Type B pancreatic cell (in vitro differentiated cells): ENCODE measurements around the gene GRB2. TPM values are rescaled to one million over a fixed set of nuclear protein-coding genes. Genes with fewer than 3 reads are reported as not detected.

Experiments used
- DNase-seq: peaks from one replicate; pipeline ENCODE4 v3.0.0; 2021; ENCODE audit warnings: mixed read lengths; ENCODE audit not compliant: unreplicated experiment; ENCODE audit errors: extremely low spot score
- H3K27ac Mint-ChIP-seq: 2 replicates; pipeline ENCODE4 v1.8.0; 2021; ENCODE audit warnings: mild to moderate bottlenecking, mixed read lengths
- H3K27me3 Mint-ChIP-seq: 2 replicates; pipeline ENCODE4 v1.8.0; 2021; ENCODE audit warnings: mixed read lengths
- H3K36me3 Mint-ChIP-seq: 2 replicates; pipeline ENCODE4 v1.8.0; 2021; ENCODE audit warnings: mixed read lengths
- H3K4me1 Mint-ChIP-seq: one replicate; pipeline ENCODE4 v1.8.0; 2021; ENCODE audit warnings: mixed read lengths; ENCODE audit not compliant: unreplicated experiment
- H3K4me3 Mint-ChIP-seq: 2 replicates; pipeline ENCODE4 v1.8.0; 2021; ENCODE audit warnings: mild to moderate bottlenecking, mixed read lengths
- H3K9me3 Mint-ChIP-seq: 2 replicates; pipeline ENCODE4 v1.8.0; 2021; ENCODE audit warnings: mixed read lengths
- microRNA-seq: library from miRNA; unstranded; fragments of <30 nt; microRNA quantifications from one replicate; pipeline ENCODE4, GENCODE V29; 2020
- total RNA-seq: library from RNA; stranded (reverse); gene quantifications from 2 replicates; pipeline ENCODE4 v1.2.1, GENCODE V29; 2021; ENCODE audit warnings: low replicate concordance
- TF ChIP-seq, protein P1 (sequence below): fragments of 200-600 bp; sonication (generic); conservative IDR thresholded peaks from 2 replicates; pipeline ENCODE4 v1.5.0; 2021; ENCODE audit warnings: antibody characterized with exemption, mild to moderate bottlenecking

Gene GRB2
- total RNA-seq, 1 donor from 2014 or later = 65.3 TPM

DNA sequence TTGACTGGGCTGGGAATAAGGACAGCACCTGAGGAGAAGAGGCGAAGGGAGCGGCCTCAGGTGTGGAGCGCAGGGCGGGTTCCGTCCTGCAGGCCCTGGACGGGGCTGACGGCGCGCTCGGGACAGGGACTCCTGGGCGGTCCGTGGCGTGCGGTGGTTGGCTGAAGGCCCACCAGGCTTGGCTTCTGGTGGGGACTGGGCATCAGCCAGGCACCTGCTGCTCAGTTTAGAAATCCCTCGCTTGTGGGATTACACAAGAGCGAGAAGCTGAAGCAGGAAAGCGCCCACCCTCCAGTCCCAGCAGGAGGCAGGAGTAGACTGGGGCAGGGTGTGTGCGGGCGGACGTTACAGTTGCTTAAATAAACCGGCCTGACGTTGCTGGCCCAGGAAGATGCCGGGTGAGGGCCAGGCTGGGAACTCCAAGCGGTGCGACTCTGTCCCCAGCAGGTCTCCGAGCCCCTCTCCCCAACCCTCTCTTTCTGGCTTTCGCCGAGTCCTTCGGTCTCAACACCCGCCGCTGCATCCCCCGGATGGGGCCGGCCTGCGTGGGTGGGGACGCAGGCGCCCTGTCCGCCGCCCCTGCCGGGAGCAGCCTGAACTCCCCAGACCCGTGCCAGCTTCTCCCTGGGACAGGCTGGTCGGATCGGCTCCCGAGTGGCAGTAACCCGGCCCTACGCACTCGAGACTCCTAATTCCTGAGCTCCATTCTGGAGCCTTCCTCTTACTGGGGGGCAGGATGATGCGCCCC is 135.1 kb downstream of the GRB2 start:
- peaks cover 3% of the 10 kb centered on the region for H3K27me3 Mint-ChIP-seq
- no peaks in the 10 kb centered on the region for H3K36me3 Mint-ChIP-seq
- peak overlapping the region; percentile 89 for H3K27ac Mint-ChIP-seq
- H3K9me3 Mint-ChIP-seq = no peaks in the 10 kb centered on the region
- peak overlapping the region; percentile 89 for H3K4me3 Mint-ChIP-seq
- TF ChIP-seq, protein P1, sequence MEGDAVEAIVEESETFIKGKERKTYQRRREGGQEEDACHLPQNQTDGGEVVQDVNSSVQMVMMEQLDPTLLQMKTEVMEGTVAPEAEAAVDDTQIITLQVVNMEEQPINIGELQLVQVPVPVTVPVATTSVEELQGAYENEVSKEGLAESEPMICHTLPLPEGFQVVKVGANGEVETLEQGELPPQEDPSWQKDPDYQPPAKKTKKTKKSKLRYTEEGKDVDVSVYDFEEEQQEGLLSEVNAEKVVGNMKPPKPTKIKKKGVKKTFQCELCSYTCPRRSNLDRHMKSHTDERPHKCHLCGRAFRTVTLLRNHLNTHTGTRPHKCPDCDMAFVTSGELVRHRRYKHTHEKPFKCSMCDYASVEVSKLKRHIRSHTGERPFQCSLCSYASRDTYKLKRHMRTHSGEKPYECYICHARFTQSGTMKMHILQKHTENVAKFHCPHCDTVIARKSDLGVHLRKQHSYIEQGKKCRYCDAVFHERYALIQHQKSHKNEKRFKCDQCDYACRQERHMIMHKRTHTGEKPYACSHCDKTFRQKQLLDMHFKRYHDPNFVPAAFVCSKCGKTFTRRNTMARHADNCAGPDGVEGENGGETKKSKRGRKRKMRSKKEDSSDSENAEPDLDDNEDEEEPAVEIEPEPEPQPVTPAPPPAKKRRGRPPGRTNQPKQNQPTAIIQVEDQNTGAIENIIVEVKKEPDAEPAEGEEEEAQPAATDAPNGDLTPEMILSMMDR = peak; percentile 39
- peak; percentile 75 for DNase-seq
- peaks cover 21% of the 10 kb centered on the region for H3K4me1 Mint-ChIP-seq

DNA sequence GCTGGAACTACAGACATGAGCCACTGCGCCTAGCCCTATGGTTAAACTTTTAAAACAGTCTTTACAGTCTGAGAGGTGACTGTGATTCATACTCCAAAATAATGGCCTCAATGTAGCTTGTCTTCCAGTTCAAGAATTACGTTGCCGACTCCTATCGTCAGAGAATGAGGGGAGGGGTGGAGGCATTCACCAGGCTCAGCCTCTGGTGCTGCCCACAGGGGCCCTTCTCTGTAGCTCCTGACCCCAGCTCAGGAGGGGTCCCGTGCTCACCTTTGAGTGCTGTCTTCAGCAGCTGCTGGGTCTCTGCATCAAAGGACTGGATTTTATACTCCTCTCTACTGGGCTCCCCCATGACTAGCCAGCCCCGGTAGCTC is 135.6 kb downstream of the GRB2 start:
- no peak for DNase-seq
- Mint-ChIP-seq H3K4me1 (peaks cover 21% of the 10 kb centered on the region), H3K27ac (peak overlapping the region; percentile 89), H3K36me3 (no peaks in the 10 kb centered on the region), H3K4me3 (peak overlapping the region; percentile 89), H3K27me3 (peaks cover 3% of the 10 kb centered on the region), H3K9me3 (no peaks in the 10 kb centered on the region)
- TF ChIP-seq, protein P1 = no peak

Small RNAs within 50 kb of the gene (microRNA-seq; reads per million reads assigned to microRNA genes)
- not detected for gene MIR3678

Other genes with a start within 250 kb of the GRB2 start
- gene SUMO2, start 222.7 kb downstream of the GRB2 start, total RNA-seq = 465 and 602 TPM in 2 replicates
- 63.3 and 84.1 TPM in 2 replicates for gene NUP85, start 200.0 kb downstream of the GRB2 start, total RNA-seq
- 49.7 and 64.4 TPM in 2 replicates for gene GGA3, start 144.1 kb downstream of the GRB2 start, total RNA-seq
- gene MRPS7, start 143.8 kb downstream of the GRB2 start, total RNA-seq = 67.0 and 70.9 TPM in 2 replicates
- gene MIF4GD, start 134.4 kb downstream of the GRB2 start, total RNA-seq = 11.9 and 16.6 TPM in 2 replicates
- gene SLC25A19, start 116.2 kb downstream of the GRB2 start, total RNA-seq = 17.0 and 17.8 TPM in 2 replicates
- gene TMEM94, start 51.0 kb upstream of the GRB2 start, total RNA-seq = 86.5 and 112 TPM in 2 replicates
- gene CASKIN2, start 109.9 kb upstream of the GRB2 start, total RNA-seq = 29.5 and 31.2 TPM in 2 replicates
- gene TSEN54, start 110.8 kb upstream of the GRB2 start, total RNA-seq = 28.4 and 41.0 TPM in 2 replicates
- gene LLGL2, start 120.0 kb upstream of the GRB2 start, total RNA-seq = 90.6 and 226 TPM in 2 replicates
- 48.2 and 49.0 TPM in 2 replicates for gene MYO15B, start 182.1 kb upstream of the GRB2 start, total RNA-seq
- gene SMIM5, start 227.8 kb upstream of the GRB2 start, total RNA-seq = 9.3 and 17.7 TPM in 2 replicates